Inflammatory macrophage treated with lipopolysaccharide for 1 hour (primary cell): ENCODE data around the gene MRPS30.
A peak's percentile ranks its signal among the peaks of the same experiment; 100 is the strongest.
"Not testable (repeated sequence)": the region's sequence is repeated elsewhere in the genome, so short reads cannot be mapped to it uniquely, and the experiment has no call there.

Source experiments
- DNase-seq, 2 donors: peaks; one replicate each; pipeline ENCODE4 v3.0.0-alpha.2; 2020 to 2022

The MRPS30 gene

GRCh38 chr5:44824662-44825061, 15.9 kb downstream of the MRPS30 start:
- not testable (repeated sequence) for DNase-seq

DNA sequence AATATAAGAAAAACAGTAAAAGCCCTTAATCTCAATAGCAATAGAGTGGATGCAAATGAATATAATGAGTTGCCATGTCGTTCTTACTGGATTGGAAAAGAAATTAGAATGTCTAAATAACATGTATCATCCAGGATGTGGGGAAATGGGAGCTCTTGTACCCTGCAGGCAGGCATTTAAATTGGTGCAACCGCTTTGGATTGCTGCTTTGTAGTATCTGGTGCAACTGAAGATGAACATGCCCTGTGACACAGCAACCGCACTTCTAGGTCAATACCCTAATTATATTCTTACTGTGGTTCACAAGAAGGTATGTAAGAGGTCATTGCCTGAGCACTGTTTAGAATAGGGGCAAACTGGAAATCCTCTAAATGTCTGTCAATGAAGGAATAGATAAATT, 18.9 kb downstream of the MRPS30 start:
- no peak for DNase-seq

GRCh38 chr5:44828719-44829118, 20.0 kb downstream of the MRPS30 start:
- no peak for DNase-seq

DNA sequence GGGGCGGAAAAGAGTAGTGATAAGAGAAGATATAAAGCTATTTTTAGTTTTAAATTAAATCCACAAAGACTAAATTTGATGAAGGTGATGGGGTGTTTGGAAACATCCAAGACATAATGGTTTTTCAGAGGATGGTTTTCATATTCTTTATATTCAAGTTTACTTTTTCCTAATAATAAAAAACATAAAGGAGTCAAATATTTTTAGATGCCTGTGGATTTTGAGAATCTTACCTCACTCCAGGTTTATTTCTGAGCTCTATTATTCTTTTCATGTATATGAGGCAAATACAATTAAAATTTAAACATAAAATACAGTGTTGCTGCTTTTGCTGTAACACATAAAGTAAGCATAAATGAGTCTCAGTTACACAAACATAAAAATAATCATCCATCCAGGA, 22.2 kb downstream of the MRPS30 start:
- no peak for DNase-seq

DNA sequence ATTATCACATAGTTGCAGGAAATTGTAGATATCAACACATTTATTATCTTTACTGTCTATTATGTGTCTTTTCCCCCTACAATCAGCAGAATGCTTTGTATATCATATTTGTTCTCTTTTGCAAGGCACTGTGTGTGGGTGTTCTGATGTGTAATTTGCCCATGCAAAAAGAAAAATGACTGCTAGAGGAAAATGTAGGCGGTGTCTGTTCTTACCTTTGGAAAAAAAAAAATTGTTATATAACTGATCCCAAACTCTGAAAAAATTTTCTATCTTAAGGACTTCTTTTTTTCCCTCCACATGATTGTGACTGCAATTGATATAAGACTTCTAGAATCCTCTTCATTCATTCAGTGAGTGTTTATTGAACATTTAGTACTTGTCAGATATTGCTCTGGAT, 24.5 kb downstream of the MRPS30 start:
- peak in 1 of 2 donors; percentile 13 for DNase-seq

DNA sequence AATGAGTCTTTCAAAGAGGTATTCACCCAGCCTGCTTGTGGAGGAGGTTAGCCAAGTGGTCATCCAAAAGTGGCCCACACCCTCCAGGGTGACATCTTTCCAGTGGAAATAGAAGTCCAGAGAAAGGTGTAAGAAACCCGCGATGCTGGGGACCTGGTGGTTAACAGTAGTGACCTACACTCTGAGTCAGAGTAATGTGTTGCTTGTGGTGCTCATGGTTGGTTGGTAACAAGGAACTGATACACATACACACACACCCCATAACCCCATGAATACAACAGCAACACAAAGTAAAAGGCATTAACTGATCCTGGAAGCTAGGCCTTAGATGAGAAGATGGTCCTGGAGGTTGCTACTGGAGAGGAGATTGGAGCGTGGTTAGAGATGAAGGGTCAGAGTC, 26.9 kb downstream of the MRPS30 start:
- no peak for DNase-seq

- no peak for DNase-seq
Measured at GRCh38 chr5:44839018-44839681, 30.4 kb downstream of the MRPS30 start.

DNA sequence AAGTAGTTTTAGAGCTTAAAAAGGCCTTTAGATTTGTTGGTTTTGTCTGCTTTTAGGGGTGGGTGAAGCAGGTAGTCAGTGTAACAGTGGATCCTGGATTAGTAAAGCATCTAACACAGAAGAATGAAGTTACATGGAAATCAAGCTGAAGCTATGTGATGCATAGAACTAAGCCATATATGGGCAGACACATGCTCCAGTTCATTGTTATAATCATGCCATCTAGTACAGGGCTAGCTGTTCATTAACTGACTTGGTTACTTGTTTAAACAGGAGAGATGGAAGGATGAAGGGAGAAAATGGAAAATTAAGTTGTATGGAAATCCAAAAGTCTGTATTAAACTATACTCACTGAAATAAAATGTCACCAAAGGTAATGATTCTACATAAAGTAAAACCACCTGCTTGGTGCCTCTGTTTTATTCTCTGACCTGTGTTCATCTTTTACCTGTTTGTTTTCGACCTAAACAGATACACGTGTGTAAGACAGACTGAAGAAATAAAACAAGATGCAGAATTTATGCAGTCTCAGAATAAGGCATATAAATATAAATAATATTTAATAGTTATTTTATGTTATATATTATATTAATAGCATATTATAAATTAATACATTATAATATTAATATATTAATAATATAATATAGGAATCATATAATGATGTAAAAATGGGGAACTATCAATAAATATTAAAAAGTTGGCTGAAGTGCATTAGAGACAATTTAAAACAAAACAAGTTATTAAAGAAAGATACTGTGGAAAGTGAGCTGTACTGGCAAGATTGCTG, 33.9 kb downstream of the MRPS30 start:
- DNase-seq = no peak

DNA sequence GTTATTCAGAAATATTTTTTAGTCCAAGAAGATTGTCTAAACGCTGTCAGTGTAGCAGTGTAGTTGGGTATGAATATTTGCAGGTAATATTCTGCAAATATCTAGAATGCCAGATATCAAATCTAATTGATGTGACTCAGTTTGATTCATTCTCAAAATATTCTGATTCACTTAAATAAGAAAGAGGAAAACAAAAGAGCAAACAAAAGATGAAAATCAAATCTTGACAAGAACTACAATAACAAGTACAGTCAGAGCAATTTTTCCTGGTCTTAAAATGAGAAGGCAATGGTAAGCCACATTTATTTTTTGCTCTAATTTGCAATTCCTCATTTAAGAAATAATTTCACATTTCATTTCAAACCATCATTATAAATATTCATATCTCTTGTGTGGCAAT, 36.0 kb downstream of the MRPS30 start:
- DNase-seq = no peak

- no peak for DNase-seq
Measured at GRCh38 chr5:44845777-44846176, 37.0 kb downstream of the MRPS30 start.

DNA sequence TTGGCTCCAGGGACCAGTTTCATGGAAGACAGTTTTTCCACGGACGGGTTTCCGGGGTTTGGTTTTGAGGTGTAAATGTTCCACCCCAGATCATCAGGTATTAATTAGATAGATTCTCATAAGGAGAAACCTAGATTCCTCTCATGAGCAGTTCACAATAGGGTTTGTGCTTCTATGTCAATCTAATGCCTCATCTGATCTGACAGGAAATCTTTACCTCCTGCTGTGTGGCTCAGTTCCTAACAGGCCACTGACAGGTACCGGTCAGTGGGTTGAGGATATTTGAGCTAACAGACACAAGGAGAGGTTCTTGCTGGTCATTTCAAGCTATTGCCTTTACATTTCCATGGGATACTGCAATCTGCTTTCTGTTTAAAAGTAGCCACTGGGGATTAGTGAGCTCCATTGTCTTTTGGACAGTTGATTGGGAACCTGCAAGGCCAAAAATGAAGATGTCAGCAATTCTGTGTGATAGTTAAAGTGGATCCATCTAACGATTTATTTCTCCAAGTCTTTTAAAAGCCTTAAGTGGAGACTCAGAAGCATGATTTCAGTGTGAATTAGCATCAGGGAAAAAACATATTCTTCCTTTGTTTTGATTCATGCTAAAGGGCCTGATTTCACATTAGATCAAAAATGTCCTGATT, 38.6 kb downstream of the MRPS30 start:
- no peak for DNase-seq

- no peak for DNase-seq
Measured at GRCh38 chr5:44860267-44860666, 51.5 kb downstream of the MRPS30 start.

GRCh38 chr5:44862808-44863207, 54.1 kb downstream of the MRPS30 start:
- DNase-seq = no peak
